Measurements from ENCODE around the gene SLC66A1. TPM values are rescaled to one million over a fixed set of nuclear protein-coding genes. Genes with fewer than 3 reads are reported as not detected.

The SLC66A1 gene
- polyA plus RNA-seq, 3 donors = 15.3 to 19.3 (median 15.7) TPM

DNA sequence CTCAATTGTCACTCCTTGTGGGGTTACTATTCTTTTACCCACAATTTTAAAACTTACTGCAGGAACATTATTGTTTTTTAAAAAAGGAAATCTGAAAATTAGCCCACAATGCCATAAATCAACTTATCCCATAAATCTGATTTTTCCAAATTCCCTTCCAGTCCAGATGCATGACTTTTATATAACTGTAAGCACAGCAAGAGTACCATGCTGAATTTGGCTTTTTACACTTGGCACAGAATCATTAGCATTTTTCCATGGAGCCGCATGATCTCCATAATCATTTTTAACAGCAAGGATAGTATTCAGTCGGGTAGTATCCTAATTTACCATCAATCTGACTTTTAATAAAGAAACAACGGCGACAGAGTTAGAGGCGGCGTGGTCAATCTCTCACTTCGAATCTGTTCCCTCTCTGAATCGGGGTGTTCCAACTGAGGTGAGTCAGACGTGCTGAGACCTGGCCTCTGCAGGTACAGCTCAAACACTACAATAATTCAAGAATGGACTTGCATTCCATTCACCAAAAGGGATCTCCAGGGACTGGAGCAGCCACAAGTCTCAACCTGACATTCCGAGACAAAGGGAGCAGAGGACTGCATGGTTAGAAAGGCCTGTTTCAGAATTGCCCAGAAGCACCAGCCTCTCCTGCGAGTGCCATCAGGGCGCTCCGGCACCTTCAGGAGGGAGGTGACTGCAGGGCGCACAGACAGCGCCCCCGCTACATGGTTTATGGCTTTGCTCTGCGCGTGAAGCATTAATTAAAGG lies 48.9 kb downstream of the SLC66A1 start:
- no peak for DNase-seq

DNA sequence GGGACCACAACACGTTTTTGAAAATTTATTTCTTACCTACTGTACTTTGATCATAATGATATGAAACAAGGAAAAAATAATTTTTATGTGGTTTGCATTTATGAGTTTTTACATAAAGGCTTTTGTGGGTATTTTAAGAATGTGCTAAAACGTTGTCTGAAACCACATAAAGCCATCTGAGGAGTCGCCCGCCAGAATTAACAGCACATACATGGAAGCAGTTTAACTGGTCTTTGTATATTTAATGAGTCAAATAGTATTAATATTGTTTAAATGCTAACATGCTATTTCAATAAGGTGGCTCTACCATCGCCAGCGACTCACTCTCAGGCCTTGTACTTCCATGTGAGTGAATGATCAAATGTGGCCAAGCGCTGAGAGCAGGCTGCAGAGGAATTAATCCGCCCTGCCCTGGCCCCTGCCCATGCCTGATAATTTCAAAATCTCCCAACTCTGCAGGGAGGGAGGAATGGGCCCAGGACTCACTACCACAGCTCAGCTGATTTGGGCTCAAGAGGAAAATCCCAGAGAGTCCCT lies 49.6 kb downstream of the SLC66A1 start:
- DNase-seq = no peak

DNA sequence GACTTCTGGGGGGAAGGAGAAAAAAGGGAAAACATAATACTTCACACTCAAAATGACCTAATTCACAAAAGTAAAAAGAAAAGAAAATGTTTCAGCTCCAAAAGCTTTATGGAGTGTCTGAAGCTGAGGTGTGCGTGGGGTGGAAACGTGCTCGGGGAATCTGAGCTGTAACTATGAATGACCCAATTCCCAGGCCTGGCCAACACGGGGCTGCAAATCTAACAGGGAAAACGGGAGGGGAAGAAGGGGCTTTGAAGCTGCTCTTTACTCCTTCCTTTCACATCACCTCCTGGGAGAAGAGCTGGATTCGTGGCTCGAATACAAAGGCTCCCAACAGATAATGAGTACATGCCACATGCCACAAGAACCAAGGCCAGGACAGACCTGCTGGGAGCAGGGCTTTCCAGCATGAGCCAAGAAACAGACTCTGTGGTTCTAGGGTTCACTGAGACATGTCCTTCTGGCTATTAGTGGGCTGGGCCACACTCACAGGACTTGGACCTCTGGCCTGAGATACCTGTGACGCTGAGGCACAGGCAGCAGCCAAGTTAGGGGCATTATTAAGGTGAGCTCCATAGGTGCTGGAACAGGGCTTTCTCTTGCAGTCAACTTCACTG lies 51.5 kb downstream of the SLC66A1 start:
- no peak for DNase-seq

DNA sequence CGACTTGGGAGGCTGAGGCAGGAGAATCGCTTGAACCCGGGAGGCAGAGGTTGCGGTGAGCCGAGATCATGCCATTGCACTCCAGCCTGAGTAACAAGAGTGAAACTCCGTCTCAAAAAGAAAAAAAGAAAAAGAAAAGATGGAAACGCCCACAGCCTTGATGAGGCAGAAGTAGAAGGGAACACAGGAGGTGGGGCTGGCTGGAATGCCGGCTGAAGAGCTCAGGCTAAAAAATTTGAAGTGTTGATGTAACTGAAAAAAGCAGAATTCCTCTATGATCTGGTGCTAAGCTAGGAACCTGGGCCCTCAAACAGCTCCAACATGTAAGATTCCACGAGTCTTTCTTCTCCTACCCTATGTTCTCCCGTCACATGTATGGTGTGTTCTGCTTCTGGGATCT lies 53.6 kb downstream of the SLC66A1 start:
- no peak for DNase-seq

DNA sequence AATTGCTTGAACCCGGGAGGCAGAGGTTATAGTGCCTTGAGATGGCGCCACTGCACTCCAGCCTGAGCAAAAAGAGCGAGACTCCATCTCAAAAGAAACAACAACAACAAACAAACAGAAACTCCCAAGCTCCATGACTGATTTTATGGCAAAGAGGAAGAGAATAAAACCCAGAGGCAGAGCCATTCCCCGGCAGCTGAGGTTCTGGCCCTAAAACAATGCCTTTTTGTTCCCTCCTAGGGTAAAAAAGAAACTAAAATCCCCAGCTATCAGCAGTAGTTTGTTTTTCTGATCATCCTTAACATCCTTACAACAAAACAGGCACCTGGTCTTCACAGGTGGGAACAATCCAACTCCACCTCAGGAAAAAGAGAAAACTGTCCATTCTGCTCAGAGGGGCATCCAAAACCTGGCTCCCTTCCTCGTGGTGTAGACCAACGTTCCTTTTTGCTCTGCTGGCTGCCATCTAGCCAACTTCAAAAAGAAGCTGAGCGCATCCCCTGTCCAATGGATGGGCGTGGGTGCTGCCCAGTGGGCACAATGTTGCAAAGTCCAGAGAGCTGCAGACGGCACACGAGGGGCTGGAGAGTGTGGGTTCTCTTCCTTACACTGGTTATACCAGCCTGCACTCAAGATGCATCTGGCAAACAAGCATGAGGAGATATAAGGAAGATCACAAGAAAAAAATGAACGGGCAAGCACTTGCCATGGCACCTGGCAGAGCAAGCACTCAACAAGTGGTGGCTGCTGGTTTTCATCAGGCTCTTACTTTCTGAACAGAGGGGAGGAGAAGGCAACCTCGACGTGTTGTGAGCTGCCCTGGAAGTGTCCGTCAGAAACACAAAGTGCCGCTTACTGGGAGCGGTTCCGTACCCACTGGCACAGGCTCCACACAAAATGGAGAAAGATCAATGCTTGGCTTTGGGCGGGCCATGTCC lies 54.7 kb downstream of the SLC66A1 start:
- no peak for DNase-seq

DNA sequence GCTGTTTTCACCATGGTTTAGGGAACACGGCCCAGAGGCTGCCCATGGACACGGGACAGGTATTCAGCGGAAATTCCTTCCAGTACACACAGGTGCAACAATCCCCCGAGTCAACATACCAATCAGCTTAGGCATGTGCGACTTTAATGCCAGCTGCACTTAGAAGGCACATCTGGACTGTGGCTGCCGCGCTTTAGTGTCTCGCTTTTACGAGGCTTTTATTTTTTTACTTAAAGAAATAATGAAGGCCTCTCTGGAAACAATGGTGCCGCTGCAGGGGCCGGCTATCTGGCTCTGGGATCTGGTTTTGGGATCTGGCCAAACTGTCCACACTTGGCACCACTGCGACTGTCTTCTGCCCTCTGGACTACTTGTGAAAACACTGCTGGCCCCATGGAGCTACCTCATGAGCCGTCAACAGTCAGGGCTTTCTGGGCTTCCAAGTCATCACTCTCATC lies 55.5 kb downstream of the SLC66A1 start:
- no peak for DNase-seq

DNA sequence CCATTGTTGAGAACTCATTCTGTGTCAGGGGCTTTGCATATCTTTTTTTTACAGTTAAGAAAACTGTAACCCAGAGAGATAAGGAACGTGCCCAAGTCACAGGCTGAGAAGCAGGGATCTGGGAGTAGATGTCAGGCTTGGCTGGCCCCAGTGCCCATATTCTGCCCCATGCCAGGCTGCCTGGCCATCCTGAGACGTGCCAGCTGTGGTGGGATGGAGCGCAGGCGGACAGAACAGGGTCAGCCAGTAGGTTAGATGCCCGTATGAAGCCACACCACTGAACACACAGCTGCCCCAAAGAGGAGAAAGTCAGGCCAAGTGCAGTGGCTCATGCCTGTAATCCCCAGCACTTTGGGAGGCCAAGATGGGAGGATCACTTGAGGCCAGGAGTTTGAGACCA lies 55.9 kb downstream of the SLC66A1 start:
- DNase-seq = no peak

DNA sequence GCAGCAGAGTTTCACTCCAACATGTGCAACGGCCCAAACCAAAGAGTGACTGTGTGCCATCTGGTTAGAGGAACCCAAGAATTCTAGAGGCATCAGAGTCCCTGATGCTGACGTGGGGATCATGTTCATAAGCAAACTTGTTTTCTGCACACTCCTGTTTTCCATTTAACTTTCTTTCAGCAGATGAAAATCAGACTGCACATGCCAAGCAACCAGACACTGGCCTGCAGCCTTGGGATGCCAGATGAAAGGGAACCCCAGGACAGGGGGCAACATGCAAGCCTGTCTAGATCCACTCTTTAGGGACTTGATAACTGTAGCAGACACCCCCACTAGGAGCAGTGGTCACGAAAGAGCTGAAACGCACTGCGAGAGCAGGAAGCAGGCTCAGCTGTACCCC lies 56.8 kb downstream of the SLC66A1 start:
- no peak for DNase-seq

DNA sequence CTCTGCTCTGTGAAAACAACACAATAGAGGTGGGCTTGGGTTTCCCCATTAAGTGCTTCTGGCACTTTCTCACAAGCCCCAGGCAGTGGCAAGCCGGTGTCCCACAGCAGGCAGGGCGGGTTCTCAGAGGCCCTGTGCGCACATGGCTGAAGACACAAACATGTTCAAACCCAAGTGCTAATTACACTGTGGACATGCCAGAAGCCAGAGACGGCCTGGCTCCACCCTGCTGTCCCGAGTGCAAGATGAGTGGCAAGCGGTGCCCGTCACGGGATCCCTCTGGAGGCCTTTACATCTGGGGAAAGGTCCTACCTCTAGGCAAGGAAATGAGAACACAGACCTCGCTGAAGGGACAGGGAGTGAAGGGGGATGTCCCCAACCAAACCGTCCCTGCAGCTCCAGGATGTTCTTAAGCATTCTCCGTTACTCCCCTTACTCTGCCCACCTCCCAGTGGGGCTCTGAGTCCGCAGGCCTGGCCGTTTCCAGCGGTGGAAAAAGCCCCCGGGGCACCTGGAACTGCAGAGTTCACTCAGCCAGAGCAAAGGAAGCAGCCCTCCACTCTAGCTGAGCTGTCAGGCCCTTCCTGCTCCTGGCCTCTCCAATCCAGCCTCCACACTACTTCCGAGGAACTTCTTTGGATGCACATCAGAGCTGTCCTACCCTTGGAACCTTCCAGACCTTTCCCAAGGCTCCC lies 57.4 kb downstream of the SLC66A1 start:
- DNase-seq = no peak

DNA sequence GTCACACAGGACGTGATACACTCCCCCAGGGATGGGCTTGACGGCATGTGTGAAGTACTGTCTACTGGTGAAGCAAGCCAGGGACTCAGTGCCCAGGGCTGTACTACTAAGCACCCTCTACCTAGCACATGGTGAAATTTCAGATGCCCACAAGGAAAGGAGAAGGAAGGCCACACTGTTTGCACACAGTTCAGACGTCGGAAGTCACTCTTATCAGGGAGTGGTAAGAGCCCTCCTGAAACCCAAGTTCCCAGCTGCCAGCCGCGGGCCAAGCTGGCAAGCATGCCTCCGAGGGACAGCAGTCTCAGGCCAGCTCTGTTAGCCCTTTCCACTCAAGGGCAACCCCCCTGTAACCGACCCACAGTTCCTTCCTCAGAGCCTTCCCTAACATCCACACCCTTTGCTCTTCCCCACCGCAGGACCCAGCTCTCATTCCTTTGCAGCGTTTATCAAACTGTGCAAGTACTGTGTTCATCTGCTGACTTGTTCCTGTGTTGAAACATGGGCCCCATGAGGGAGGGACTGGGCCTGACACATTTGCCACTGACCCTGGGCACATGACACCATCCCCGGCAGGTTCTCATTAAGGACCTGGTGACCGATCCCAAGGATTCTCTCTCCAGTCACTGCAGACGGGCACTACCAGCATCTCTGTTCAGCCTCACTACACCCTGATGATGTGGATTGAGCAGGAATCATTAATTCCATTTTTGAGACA lies 58.5 kb downstream of the SLC66A1 start:
- DNase-seq = no peak

DNA sequence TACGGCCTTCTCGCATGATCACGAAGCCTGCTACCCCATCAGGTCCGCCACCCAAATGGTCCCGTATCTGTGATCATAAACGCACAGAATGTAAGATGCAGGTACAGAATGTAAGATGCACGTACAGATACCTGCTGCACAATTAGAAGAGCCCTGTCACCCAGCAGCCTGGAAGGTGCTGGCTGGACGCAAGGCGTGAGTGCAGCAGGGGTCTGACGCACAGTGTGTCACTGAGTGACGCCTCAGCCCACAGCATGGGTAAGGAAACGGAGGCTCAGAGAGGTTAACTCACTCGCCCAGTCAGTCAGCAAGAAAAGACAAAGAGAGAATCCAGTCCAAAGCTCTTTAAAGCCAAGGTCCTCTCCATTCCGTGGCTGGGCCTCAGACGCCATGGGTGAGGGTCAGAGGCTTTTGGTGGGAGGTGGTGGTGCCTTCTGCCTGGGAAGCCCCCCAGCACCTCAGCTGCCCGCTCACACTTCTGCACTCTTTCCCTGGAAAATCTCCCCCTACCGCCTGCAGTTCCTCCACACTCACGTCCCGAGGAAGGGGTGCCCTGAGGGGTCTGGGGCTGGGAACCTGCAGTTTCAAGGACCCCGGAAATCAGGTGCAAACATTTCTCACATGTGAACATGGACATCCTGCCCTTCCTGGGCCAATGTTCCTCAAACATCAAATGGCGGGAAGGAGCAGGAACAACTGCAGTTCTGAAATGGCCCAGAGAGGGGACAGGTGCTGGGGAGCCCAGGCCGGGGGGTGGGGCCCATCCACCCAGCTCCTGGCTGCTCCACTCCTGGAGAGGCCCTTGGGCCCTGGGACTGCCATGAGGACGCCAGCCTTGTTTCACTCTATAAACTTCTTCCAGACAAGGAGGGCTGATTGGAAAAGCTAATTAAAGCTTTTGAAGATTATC lies 59.4 kb downstream of the SLC66A1 start:
- DNase-seq = no peak

DNA sequence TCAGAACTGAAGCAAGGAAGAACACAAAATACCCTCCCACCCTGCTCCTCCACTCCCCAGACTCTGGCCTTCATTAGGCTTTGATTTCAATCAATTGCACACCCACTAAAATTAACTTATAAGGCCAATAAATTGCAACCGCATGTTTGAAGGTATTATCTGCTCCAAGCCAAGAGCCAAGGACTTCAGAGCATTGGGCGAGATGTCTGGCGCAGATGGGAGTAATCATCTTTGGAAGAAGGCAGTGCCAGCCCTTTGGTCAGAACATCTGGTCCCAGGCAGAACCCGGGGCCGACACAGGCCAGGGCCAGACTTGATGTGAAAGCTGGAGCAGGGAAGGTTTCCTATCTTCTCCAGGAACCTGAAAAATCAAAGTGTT lies 60.0 kb downstream of the SLC66A1 start:
- no peak for DNase-seq

DNA sequence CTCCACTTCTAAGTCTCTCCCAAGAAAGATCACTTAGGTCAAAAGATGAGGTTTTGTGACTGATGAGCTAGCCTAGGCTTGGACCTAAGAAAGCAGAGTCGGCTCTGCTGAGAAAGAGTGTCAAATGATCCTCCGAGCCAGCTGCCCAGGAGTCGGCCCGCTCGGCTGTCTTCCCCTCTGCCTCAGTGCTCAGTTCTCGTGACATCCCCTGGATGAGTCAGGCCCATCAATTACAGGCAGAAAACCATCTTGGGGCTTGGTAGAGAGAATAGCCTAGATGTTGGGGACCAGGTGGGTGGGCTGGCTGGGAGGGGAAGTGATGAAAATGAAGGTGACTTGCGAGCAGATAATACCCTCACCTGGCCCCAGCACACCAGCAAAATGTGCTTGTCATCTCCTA lies 60.5 kb downstream of the SLC66A1 start:
- DNase-seq = no peak

DNA sequence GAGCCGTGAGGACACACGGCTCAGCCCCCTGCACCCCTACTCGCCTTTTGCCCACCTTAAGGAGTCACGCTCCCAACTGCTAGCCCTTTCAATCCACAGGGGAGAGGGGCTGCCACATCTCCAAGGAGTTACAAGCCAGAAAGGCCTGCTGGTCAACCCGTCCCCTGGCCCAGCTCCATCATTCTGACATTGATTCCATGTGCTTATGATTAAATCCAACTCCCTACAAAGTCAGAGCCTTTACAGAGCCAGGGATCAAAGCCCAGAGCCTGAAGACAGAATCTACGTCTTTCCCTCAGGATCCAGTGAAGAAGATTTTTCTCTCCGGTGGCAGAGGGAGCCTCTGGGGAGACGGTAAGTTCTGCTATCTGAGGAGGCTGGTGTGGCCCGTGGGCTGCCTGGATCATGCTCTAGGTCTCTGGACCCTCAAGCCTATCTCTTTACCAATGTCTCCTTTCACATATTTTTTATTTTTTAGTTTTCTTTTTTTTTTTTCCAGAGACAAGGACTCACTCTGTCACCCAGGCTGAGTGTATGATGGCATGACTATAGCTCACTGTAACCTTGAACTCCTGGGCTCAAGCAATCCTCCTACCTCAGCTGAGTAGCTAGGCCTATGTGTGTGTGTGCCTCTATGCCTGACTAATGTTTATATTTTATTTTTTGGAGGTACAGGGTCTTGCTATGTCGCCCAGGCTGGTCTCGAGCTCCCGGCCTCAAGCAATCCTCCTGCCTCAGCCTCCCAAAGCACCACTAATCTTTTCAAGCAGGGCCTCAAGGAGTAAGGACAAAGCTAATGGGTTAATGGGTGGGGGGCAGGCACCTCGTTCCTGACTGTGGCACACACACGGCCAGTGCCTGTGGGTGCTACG lies 61.3 kb downstream of the SLC66A1 start:
- DNase-seq = no peak

DNA sequence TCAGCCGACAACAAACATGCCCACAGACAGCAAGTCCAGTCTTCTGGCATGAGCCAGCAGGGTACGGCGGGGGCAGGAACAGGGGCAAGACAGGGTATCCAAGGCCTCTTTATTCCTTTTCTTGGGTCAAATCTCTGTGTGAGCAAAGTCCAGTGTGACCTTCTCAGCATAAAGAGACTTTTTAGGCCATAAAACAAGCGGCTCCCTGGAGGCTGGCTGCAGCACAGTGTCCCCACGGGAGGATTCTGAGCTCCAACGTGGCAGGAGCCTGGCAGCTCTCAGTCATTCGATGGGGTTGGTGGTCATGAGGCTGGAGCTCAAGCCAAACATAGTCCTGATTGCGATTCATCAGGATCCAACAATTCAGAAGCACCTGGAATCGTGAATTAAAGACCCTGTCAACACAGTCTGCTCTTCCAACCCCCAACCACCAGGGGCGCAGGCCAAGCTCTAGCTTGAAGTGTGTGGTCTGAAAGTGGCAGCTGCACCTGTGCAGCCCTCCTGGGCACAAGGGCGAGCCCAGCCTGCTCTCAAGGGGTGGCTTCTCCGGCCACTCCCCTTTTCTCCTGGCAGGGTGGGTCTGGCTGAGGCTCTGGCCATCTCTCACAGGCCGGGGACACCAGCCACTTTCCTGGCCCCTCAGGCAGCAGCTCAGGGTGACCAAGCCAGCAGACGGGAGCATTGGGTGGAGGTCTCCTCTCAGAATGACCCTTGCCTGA lies 62.1 kb downstream of the SLC66A1 start:
- DNase-seq = no peak

DNA sequence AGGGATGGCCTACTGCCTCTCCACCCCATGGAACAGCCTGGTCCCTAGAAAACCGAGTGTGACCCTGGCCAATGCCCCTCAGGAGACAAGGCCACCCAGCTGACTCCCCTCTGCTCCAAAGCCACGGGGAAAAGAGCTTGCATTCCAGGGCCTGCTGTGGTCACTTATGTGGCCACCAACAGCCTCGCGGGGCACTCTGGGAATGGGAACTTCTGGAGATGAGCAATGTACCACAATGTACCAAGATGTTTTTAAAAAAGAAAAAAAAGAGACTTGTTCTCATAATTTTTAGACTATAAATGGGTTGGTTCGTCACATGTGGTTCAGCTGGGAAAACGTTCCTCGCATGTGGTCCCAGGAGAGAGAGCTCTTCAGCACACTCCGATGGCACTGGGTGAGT lies 62.8 kb downstream of the SLC66A1 start:
- DNase-seq = no peak

DNA sequence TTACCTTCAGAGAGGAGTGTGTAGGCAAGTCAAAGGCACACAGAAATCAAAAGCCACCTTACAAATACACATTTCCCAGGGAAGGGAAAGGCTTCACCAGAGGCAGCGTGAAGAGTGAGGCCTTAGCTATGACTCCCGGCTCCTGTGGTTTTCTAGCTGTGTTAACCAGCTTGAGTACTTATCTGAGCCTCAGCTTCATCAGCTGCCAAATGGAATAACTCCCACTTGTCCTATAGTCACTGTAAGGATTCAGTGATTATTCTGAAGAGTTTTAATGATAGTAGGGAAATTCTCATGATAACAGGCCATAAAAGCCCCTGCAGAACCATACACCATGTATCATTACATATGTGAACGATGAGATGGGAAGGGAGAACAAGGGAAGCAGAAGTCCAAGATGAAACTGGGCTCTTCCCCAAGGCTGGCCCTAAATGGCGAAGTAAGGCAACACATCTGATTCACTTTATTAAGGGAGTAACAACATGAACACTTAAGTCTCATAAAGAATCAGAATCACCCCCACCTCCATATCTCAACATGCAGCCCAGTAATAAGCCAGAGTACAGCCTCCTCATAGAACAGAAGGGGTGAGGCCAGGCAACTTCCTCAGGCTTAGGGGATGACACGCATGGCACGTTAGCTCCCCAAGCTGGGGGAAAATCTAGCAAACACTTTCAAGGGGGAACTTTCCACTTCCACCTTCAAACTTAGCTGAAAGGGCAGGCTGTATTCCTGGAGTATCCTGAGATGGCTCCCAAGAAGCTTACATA lies 63.7 kb downstream of the SLC66A1 start:
- DNase-seq = no peak
